ENCODE data around the gene OPN1LW. TPM values are rescaled to one million over a fixed set of nuclear protein-coding genes. Genes with fewer than 3 reads are reported as not detected.
"Not testable (repeated sequence)": the region's sequence is repeated elsewhere in the genome, so short reads cannot be mapped to it uniquely, and the experiment has no call there.

Gene OPN1LW
- total RNA-seq, 1 experiment from 2014 or later = not detected

DNA sequence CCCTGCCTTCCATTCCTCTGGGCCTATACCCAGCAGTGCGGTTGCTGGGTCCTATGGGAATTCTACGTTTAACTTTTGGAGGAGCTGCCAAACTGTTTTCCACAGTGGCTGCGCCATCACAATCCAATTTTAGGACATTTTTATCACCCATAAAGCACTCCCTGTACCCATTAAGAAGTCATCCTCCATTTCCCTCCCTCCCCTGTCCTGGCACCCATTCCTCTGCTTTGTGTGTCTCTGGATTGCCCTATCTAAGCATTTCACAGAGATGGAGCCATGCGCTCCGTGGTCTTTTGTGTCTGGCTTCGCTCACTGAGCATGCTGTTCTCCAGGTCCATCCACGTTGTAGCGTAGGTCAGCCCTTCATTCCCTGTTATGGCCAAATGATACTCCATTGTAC, 1.7 kb upstream of the OPN1LW start:
- Histone ChIP-seq H3K27ac (no peak overlapping the region), H3K27me3 (replicated peaks) (no peaks in the 10 kb centered on the region), H3K4me3 (no peak overlapping the region), H3K36me3 (no peaks in the 10 kb centered on the region), H3K4me1 (replicated peaks) (no peaks in the 10 kb centered on the region), H3K9me3 (replicated peaks) (no peaks in the 10 kb centered on the region)
- DNase-seq (ENCODE audit: low read depth in 1 of 2, low spot score in 2 of 2) = no peak

- H3K9me3 ChIP-seq (replicated peaks) = no peaks in the 10 kb centered on the region
- no peaks in the 10 kb centered on the region for H3K27me3 ChIP-seq (replicated peaks)
- DNase-seq (ENCODE audit: low read depth in 1 of 2, low spot score in 2 of 2) = no peak
- no peak overlapping the region for H3K27ac ChIP-seq
- H3K36me3 ChIP-seq = no peaks in the 10 kb centered on the region
- no peaks in the 10 kb centered on the region for H3K4me1 ChIP-seq (replicated peaks)
- no peak overlapping the region for H3K4me3 ChIP-seq
These were observed 895 bp upstream of the OPN1LW start for GRCh38 chrX:154142950-154143745.

DNA sequence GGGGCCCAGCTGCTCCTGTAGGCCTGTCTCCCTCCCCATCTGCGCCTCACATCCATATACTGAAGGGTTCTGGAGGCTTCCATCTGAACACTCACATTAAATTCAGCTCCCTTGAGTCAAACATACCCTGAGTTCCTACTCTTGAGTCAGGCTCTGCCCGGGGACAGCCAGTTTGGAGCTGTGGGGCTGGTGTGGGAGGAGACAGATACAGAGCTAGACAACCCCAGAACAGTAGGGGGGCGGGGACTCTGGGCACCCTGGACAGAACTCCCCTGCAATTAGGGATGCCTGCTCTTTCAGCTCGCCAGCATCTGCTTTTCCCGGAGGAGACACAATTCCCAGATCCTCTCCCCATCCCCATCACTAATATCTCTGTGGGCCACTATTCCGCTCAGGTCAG, 7.0 kb downstream of the OPN1LW start:
- not testable (repeated sequence) for DNase-seq (ENCODE audit: low read depth in 1 of 2, low spot score in 2 of 2); H3K9me3 ChIP-seq (replicated peaks); H3K27me3 ChIP-seq (replicated peaks); H3K4me3 ChIP-seq; H3K36me3 ChIP-seq; H3K27ac ChIP-seq; H3K4me1 ChIP-seq (replicated peaks)

DNA sequence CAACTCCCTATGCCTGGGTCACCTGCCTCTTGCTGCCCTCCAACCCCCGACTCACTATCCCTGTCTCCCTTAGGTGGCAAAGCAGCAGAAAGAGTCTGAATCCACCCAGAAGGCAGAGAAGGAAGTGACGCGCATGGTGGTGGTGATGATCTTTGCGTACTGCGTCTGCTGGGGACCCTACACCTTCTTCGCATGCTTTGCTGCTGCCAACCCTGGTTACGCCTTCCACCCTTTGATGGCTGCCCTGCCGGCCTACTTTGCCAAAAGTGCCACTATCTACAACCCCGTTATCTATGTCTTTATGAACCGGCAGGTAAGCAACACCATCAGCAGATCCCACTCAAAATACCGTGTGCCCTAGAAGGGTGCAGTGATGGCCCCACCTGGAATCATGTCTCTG, 12.2 kb downstream of the OPN1LW start:
- not testable (repeated sequence) for H3K4me1 ChIP-seq (replicated peaks); H3K27me3 ChIP-seq (replicated peaks); DNase-seq (ENCODE audit: low read depth in 1 of 2, low spot score in 2 of 2); H3K36me3 ChIP-seq; H3K9me3 ChIP-seq (replicated peaks); H3K4me3 ChIP-seq; H3K27ac ChIP-seq

DNA sequence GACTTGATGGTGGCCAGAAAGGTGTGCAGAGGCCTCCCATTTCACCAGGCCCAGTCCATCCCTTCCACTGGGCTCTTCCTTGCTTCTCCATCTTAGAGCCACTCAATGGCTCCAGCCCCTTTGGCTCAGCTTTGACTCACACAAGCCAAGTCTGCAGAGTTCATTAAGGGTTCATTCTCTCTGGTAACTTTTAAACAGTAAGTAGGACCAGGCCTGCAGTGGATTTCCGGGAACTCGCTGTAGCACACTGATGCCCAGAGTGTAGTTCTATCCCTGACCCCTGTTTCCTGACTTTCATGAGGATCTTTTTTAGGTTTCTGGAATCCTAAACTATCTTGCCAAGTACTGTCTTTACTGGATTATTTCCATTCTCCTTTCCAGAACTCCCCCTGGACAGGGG, 13.2 kb downstream of the OPN1LW start:
- DNase-seq (ENCODE audit: low read depth in 1 of 2, low spot score in 2 of 2); H3K27ac ChIP-seq; H3K36me3 ChIP-seq; H3K27me3 ChIP-seq (replicated peaks); H3K4me3 ChIP-seq; H3K9me3 ChIP-seq (replicated peaks); H3K4me1 ChIP-seq (replicated peaks): not testable (repeated sequence)

DNA sequence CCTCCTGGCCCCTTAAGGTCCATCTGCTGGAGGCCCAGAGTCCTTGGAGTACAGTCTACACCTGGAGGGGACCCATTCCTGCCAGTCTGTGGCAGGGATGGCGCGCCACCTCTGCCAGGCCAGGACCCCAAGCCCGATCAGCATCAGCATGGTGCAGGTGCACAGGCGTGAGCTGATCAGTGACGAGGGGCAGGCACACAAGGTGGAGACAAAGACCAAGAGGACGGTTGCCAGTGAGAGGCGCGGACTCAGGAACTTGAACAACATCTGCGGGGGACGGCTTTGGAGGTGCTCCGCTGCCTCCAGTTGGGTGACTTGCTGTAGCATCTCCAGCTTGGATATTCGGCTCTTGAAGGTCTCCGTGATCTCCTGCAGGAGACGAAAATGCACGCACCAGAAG, 15.3 kb downstream of the OPN1LW start:
- not testable (repeated sequence) for H3K36me3 ChIP-seq; H3K4me3 ChIP-seq; H3K27me3 ChIP-seq (replicated peaks); H3K9me3 ChIP-seq (replicated peaks); H3K4me1 ChIP-seq (replicated peaks); H3K27ac ChIP-seq; DNase-seq (ENCODE audit: low read depth in 1 of 2, low spot score in 2 of 2)

- not testable (repeated sequence) for H3K27ac ChIP-seq; H3K27me3 ChIP-seq (replicated peaks); DNase-seq (ENCODE audit: low read depth in 1 of 2, low spot score in 2 of 2); H3K4me1 ChIP-seq (replicated peaks); H3K9me3 ChIP-seq (replicated peaks); H3K4me3 ChIP-seq; H3K36me3 ChIP-seq
These were observed 20.9 kb downstream of the OPN1LW start for GRCh38 chrX:154164902-154165301.

GRCh38 chrX:154168384-154168783, 24.3 kb downstream of the OPN1LW start:
- H3K4me1 ChIP-seq (replicated peaks); H3K27ac ChIP-seq; DNase-seq (ENCODE audit: low read depth in 1 of 2, low spot score in 2 of 2); H3K27me3 ChIP-seq (replicated peaks); H3K4me3 ChIP-seq; H3K9me3 ChIP-seq (replicated peaks); H3K36me3 ChIP-seq: not testable (repeated sequence)

GRCh38 chrX:154172535-154172943, 28.5 kb downstream of the OPN1LW start:
- H3K36me3 ChIP-seq; H3K9me3 ChIP-seq (replicated peaks); H3K4me3 ChIP-seq; H3K27ac ChIP-seq; H3K27me3 ChIP-seq (replicated peaks); DNase-seq (ENCODE audit: low read depth in 1 of 2, low spot score in 2 of 2); H3K4me1 ChIP-seq (replicated peaks): not testable (repeated sequence)

DNA sequence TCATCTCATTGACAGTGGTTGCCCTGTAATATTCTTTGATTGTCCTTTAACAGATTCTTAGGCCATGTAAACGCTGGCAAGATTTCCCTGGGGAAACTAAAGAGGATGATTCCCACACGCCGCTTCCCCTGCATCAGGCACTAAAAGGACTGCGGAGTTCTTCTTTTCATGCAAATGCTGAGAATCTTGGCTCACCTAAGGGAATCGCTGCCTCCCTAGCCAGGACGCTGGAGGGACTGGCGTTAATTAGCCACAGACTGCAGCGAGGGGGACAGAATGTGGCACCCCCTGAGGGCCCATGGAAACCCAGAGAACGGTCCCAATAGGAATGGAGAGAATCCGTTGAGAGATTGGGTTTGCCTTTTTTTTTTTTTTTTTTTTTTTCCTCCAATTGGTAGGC, 30.3 kb downstream of the OPN1LW start:
- DNase-seq (ENCODE audit: low read depth in 1 of 2, low spot score in 2 of 2); H3K36me3 ChIP-seq; H3K4me3 ChIP-seq; H3K9me3 ChIP-seq (replicated peaks); H3K27ac ChIP-seq; H3K27me3 ChIP-seq (replicated peaks); H3K4me1 ChIP-seq (replicated peaks): not testable (repeated sequence)

- not testable (repeated sequence) for H3K27me3 ChIP-seq (replicated peaks); H3K4me3 ChIP-seq; H3K27ac ChIP-seq; DNase-seq (ENCODE audit: low read depth in 1 of 2, low spot score in 2 of 2); H3K4me1 ChIP-seq (replicated peaks); H3K9me3 ChIP-seq (replicated peaks); H3K36me3 ChIP-seq
These were observed 38.3 kb downstream of the OPN1LW start, which contains the start of gene OPN1MW for GRCh38 chrX:154182296-154182695. Gene OPN1MW, plus strand, starts transcription at chrX:154182596. Its CDS starts 82 bp downstream, at chrX:154182678.

GRCh38 chrX:154183794-154184193, 39.8 kb downstream of the OPN1LW start:
- not testable (repeated sequence) for H3K9me3 ChIP-seq (replicated peaks); H3K4me1 ChIP-seq (replicated peaks); DNase-seq (ENCODE audit: low read depth in 1 of 2, low spot score in 2 of 2); H3K27me3 ChIP-seq (replicated peaks); H3K27ac ChIP-seq; H3K36me3 ChIP-seq; H3K4me3 ChIP-seq

- not testable (repeated sequence) for DNase-seq (ENCODE audit: low read depth in 1 of 2, low spot score in 2 of 2); H3K9me3 ChIP-seq (replicated peaks); H3K36me3 ChIP-seq; H3K27me3 ChIP-seq (replicated peaks); H3K27ac ChIP-seq; H3K4me3 ChIP-seq; H3K4me1 ChIP-seq (replicated peaks)
These were observed 48.8 kb downstream of the OPN1LW start for GRCh38 chrX:154192846-154193245.

- H3K9me3 ChIP-seq (replicated peaks); H3K27me3 ChIP-seq (replicated peaks); H3K27ac ChIP-seq; H3K36me3 ChIP-seq; H3K4me3 ChIP-seq; H3K4me1 ChIP-seq (replicated peaks); DNase-seq (ENCODE audit: low read depth in 1 of 2, low spot score in 2 of 2): not testable (repeated sequence)
These were observed 50.3 kb downstream of the OPN1LW start for GRCh38 chrX:154194316-154194715.

DNA sequence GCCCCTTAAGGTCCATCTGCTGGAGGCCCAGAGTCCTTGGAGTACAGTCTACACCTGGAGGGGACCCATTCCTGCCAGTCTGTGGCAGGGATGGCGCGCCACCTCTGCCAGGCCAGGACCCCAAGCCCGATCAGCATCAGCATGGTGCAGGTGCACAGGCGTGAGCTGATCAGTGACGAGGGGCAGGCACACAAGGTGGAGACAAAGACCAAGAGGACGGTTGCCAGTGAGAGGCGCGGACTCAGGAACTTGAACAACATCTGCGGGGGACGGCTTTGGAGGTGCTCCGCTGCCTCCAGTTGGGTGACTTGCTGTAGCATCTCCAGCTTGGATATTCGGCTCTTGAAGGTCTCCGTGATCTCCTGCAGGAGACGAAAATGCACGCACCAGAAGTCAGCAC, 52.4 kb downstream of the OPN1LW start:
- not testable (repeated sequence) for H3K27ac ChIP-seq

More for the DNA sequence above, 52.4 kb downstream of the OPN1LW start:
- H3K36me3 ChIP-seq; H3K9me3 ChIP-seq (replicated peaks); H3K27me3 ChIP-seq (replicated peaks); H3K4me1 ChIP-seq (replicated peaks); H3K4me3 ChIP-seq; DNase-seq (ENCODE audit: low read depth in 1 of 2, low spot score in 2 of 2): not testable (repeated sequence)
